Measurements from ENCODE around the gene SNRPB.

Gene SNRPB

GRCh38 chr20:2467412-2467811 is 3.2 kb downstream of the SNRPB start:
- no peaks in the 10 kb centered on the region for H3F3A ChIP-seq (ENCODE audit: insufficient read depth, low read length)

GRCh38 chr20:2465100-2465499 is 5.5 kb downstream of the SNRPB start:
- no peak overlapping the region for H3K4me2 ChIP-seq (ENCODE audit: low read length)
- H3K27me3 ChIP-seq (ENCODE audit: insufficient read depth, low read length) = no peaks in the 10 kb centered on the region
- peaks cover 7% of the 10 kb centered on the region; the same call in 1 of the 2 replicates for H4K20me1 ChIP-seq (ENCODE audit: insufficient read depth, low read length)
- TF ChIP-seq EZH2 (IDR thresholded peaks at IDR 0.05; ENCODE audit: borderline replicate concordance, low read length) (no peak), CTCF (IDR thresholded peaks at IDR 0.05; ENCODE audit: low read length) (no peak)
- H3K9ac ChIP-seq (ENCODE audit: low read length) = no peak overlapping the region
- H3K27ac ChIP-seq (ENCODE audit: low read depth, low read length, poor library complexity, severe bottlenecking) = no peak overlapping the region
- peaks cover 98% of the 10 kb centered on the region for H3K36me3 ChIP-seq (ENCODE audit: insufficient read depth, low read length)
- H3F3A ChIP-seq (ENCODE audit: insufficient read depth, low read length) = no peaks in the 10 kb centered on the region
- no peaks in the 10 kb centered on the region for H3K9me3 ChIP-seq (ENCODE audit: low read length)
- peaks cover 29% of the 10 kb centered on the region for H3K79me2 ChIP-seq (ENCODE audit: insufficient read depth, low read length)
- no peak overlapping the region for H2AFZ ChIP-seq (ENCODE audit: low read length)
- no peaks in the 10 kb centered on the region for H3K9me2 ChIP-seq (ENCODE audit: low read depth, low read length)
- H3K4me3 ChIP-seq (ENCODE audit: low read depth, low read length, poor library complexity, severe bottlenecking) = no peak overlapping the region
- H3K4me1 ChIP-seq (ENCODE audit: insufficient read depth, low read length, severe bottlenecking) = peaks cover 17% of the 10 kb centered on the region

More at GRCh38 chr20:2467412-2467811, 3.2 kb downstream of the SNRPB start:
- H3K9me2 ChIP-seq (ENCODE audit: low read depth, low read length) = no peaks in the 10 kb centered on the region
- H3K9ac ChIP-seq (ENCODE audit: low read length) = no peak overlapping the region
- H3K4me1 ChIP-seq (ENCODE audit: insufficient read depth, low read length, severe bottlenecking) = peaks cover 24% of the 10 kb centered on the region
- H3K4me3 ChIP-seq (ENCODE audit: low read depth, low read length, poor library complexity, severe bottlenecking) = no peak overlapping the region
- peaks cover 76% of the 10 kb centered on the region for H3K36me3 ChIP-seq (ENCODE audit: insufficient read depth, low read length)
- TF ChIP-seq CTCF (IDR thresholded peaks at IDR 0.05; ENCODE audit: low read length) (no peak), EZH2 (IDR thresholded peaks at IDR 0.05; ENCODE audit: borderline replicate concordance, low read length) (no peak)
- peaks cover 7% of the 10 kb centered on the region; the same call in 1 of the 2 replicates for H4K20me1 ChIP-seq (ENCODE audit: insufficient read depth, low read length)
- H3K9me3 ChIP-seq (ENCODE audit: low read length) = no peaks in the 10 kb centered on the region
- H2AFZ ChIP-seq (ENCODE audit: low read length) = no peak overlapping the region
- H3K27me3 ChIP-seq (ENCODE audit: insufficient read depth, low read length) = no peaks in the 10 kb centered on the region
- H3K27ac ChIP-seq (ENCODE audit: low read depth, low read length, poor library complexity, severe bottlenecking) = no peak overlapping the region
- H3K79me2 ChIP-seq (ENCODE audit: insufficient read depth, low read length) = peaks cover 32% of the 10 kb centered on the region
- H3K4me2 ChIP-seq (ENCODE audit: low read length) = no peak overlapping the region

GRCh38 chr20:2463616-2464365 is 6.8 kb downstream of the SNRPB start:
- Histone ChIP-seq H3K9me2 (ENCODE audit: low read depth, low read length) (no peaks in the 10 kb centered on the region), H3K27me3 (ENCODE audit: insufficient read depth, low read length) (no peaks in the 10 kb centered on the region), H3K4me1 (ENCODE audit: insufficient read depth, low read length, severe bottlenecking) (peaks cover 10% of the 10 kb centered on the region), H3K4me3 (ENCODE audit: low read depth, low read length, poor library complexity, severe bottlenecking) (no peak overlapping the region), H2AFZ (ENCODE audit: low read length) (no peak overlapping the region), H3K27ac (ENCODE audit: low read depth, low read length, poor library complexity, severe bottlenecking) (no peak overlapping the region), H3K9ac (ENCODE audit: low read length) (no peak overlapping the region), H3K79me2 (ENCODE audit: insufficient read depth, low read length) (peaks cover 16% of the 10 kb centered on the region), H3K9me3 (ENCODE audit: low read length) (no peaks in the 10 kb centered on the region), H3K36me3 (ENCODE audit: insufficient read depth, low read length) (peaks cover 100% of the 10 kb centered on the region), H3F3A (ENCODE audit: insufficient read depth, low read length) (peaks cover 8% of the 10 kb centered on the region; the same call in 1 of the 2 replicates), H3K4me2 (ENCODE audit: low read length) (no peak overlapping the region), H4K20me1 (ENCODE audit: insufficient read depth, low read length) (peaks cover 7% of the 10 kb centered on the region; the same call in 1 of the 2 replicates)
- TF ChIP-seq EZH2 (IDR thresholded peaks at IDR 0.05; ENCODE audit: borderline replicate concordance, low read length) (no peak), CTCF (IDR thresholded peaks at IDR 0.05; ENCODE audit: low read length) (no peak)

All from OCI-LY1 (cell line).